Measurements from ENCODE around the gene KIFAP3.

GRCh38 chr1:169999761-170000160 lies 74.7 kb downstream of the KIFAP3 start:
- TF ChIP-seq, protein P1, sequence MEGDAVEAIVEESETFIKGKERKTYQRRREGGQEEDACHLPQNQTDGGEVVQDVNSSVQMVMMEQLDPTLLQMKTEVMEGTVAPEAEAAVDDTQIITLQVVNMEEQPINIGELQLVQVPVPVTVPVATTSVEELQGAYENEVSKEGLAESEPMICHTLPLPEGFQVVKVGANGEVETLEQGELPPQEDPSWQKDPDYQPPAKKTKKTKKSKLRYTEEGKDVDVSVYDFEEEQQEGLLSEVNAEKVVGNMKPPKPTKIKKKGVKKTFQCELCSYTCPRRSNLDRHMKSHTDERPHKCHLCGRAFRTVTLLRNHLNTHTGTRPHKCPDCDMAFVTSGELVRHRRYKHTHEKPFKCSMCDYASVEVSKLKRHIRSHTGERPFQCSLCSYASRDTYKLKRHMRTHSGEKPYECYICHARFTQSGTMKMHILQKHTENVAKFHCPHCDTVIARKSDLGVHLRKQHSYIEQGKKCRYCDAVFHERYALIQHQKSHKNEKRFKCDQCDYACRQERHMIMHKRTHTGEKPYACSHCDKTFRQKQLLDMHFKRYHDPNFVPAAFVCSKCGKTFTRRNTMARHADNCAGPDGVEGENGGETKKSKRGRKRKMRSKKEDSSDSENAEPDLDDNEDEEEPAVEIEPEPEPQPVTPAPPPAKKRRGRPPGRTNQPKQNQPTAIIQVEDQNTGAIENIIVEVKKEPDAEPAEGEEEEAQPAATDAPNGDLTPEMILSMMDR (IDR thresholded peaks at IDR 0.05), result no peak
- no peak for TF ChIP-seq POLR2AphosphoS5 (IDR thresholded peaks at IDR 0.05)

Data from upper lobe of left lung (tissue), 4 donors.